ENCODE data around the gene ACSL4. TPM values are rescaled to one million over a fixed set of nuclear protein-coding genes. Genes with fewer than 3 reads are reported as not detected.
"Not testable (repeated sequence)": the region's sequence is repeated elsewhere in the genome, so short reads cannot be mapped to it uniquely, and the experiment has no call there.

The ACSL4 gene
- total and polyA plus RNA-seq, 4 experiments from 2014 or later: 8.0 to 24.3 (median 15.5) TPM

- POLR2A ChIA-PET (ENCODE audit: partially characterized antibody): no interaction called here
- no peaks in the 10 kb centered on the region for H3K36me3 Mint-ChIP-seq
Observed at GRCh38 chrX:109747681-109748080, 14.6 kb upstream of the ACSL4 start.

GRCh38 chrX:109742722-109743121 lies 9.7 kb upstream of the ACSL4 start:
- Mint-ChIP-seq H3K36me3 (no peaks in the 10 kb centered on the region), H3K4me3 (no peak overlapping the region), H3K27me3 (no peaks in the 10 kb centered on the region), H3K4me1 (no peaks in the 10 kb centered on the region), H3K9me3 (no peaks in the 10 kb centered on the region), H3K27ac (no peak overlapping the region)
- H3K4me1 ChIP-seq (ENCODE audit: insufficient read depth, low read length): no peaks in the 10 kb centered on the region
- no peak overlapping the region for H3K27ac ChIP-seq (ENCODE audit: low read depth, low read length)
- ChIA-PET CTCF (ENCODE audit: partially characterized antibody) (no interaction called here), POLR2A (ENCODE audit: partially characterized antibody) (no interaction called here)
- no peak overlapping the region for H3K4me3 ChIP-seq (ENCODE audit: low read length in 2 of 2)
- no peaks in the 10 kb centered on the region for H3K9me3 ChIP-seq (ENCODE audit: control insufficient read depth in 1 of 2, low read length in 2 of 2)
- no peaks in the 10 kb centered on the region for H3K27me3 ChIP-seq (ENCODE audit: insufficient read depth, low read length)
- H3K36me3 ChIP-seq (ENCODE audit: insufficient read depth, low read length): no peaks in the 10 kb centered on the region
- intact Hi-C loops (cut with micrococcal nuclease): no loop called here
- DNase-seq: no peak

More at GRCh38 chrX:109747681-109748080, 14.6 kb upstream of the ACSL4 start:
- H3K4me1 ChIP-seq (ENCODE audit: insufficient read depth, low read length): no peaks in the 10 kb centered on the region
- H3K27ac ChIP-seq (ENCODE audit: low read depth, low read length): no peak overlapping the region
- Mint-ChIP-seq H3K27ac (no peak overlapping the region), H3K27me3 (no peaks in the 10 kb centered on the region), H3K4me1 (no peaks in the 10 kb centered on the region), H3K9me3 (no peaks in the 10 kb centered on the region), H3K4me3 (no peak overlapping the region)
- no peak overlapping the region for H3K4me3 ChIP-seq (ENCODE audit: low read length in 2 of 2)
- H3K36me3 ChIP-seq (ENCODE audit: insufficient read depth, low read length): no peaks in the 10 kb centered on the region
- intact Hi-C loops (cut with micrococcal nuclease): no loop called here
- CTCF ChIA-PET (ENCODE audit: partially characterized antibody): no interaction called here
- no peak for DNase-seq
- H3K9me3 ChIP-seq (ENCODE audit: control insufficient read depth in 1 of 2, low read length in 2 of 2): no peaks in the 10 kb centered on the region
- H3K27me3 ChIP-seq (ENCODE audit: insufficient read depth, low read length): no peaks in the 10 kb centered on the region

GRCh38 chrX:109740896-109741295 lies 7.8 kb upstream of the ACSL4 start:
- H3K9me3 Mint-ChIP-seq; POLR2A ChIA-PET (ENCODE audit: partially characterized antibody); H3K4me1 ChIP-seq (ENCODE audit: insufficient read depth, low read length); H3K27me3 Mint-ChIP-seq; H3K4me1 Mint-ChIP-seq; intact Hi-C loops (cut with micrococcal nuclease); H3K36me3 ChIP-seq (ENCODE audit: insufficient read depth, low read length); H3K9me3 ChIP-seq (ENCODE audit: control insufficient read depth in 1 of 2, low read length in 2 of 2); H3K36me3 Mint-ChIP-seq; H3K4me3 Mint-ChIP-seq; DNase-seq; H3K27me3 ChIP-seq (ENCODE audit: insufficient read depth, low read length); H3K27ac ChIP-seq (ENCODE audit: low read depth, low read length); H3K4me3 ChIP-seq (ENCODE audit: low read length in 2 of 2): not testable (repeated sequence)
- CTCF ChIA-PET (ENCODE audit: partially characterized antibody): interaction anchor here (1.0 kb wide), 1 partner anchor 28 kb away, joined by 4 read pairs; no protein-coding TSS in a partner anchor
- peak overlapping the region in 1 of 7 donors; percentile 41 for H3K27ac Mint-ChIP-seq

DNA sequence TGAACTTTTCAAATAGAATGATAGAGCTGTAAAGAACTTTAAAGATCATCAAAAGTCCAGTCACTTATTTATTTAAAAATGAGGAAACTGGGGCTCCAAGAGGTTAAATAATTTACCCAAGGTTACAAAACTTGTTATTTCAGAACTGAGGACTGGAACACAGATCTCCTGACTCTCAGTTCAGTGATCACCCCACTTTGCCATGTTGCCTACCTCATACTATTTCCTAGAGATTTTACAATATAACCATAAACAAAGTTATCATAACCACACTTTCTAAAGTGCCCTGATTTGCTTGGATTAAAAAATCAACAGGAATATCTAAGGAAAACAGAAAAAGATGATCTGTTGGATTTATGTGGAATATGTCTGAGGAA lies 7.4 kb upstream of the ACSL4 start:
- intact Hi-C loops (cut with micrococcal nuclease): no loop called here
- Histone ChIP-seq H3K36me3 (ENCODE audit: insufficient read depth, low read length) (no peaks in the 10 kb centered on the region), H3K4me3 (ENCODE audit: low read length in 2 of 2) (no peak overlapping the region), H3K4me1 (ENCODE audit: insufficient read depth, low read length) (no peaks in the 10 kb centered on the region), H3K27me3 (ENCODE audit: insufficient read depth, low read length) (no peaks in the 10 kb centered on the region), H3K27ac (ENCODE audit: low read depth, low read length) (no peak overlapping the region), H3K9me3 (ENCODE audit: control insufficient read depth in 1 of 2, low read length in 2 of 2) (no peaks in the 10 kb centered on the region)
- no peak for DNase-seq
- POLR2A ChIA-PET (ENCODE audit: partially characterized antibody): no interaction called here
- H3K9me3 Mint-ChIP-seq: no peaks in the 10 kb centered on the region
- no peaks in the 10 kb centered on the region for H3K27me3 Mint-ChIP-seq
- H3K4me1 Mint-ChIP-seq: no peaks in the 10 kb centered on the region
- no peak overlapping the region for H3K4me3 Mint-ChIP-seq
- no peaks in the 10 kb centered on the region for H3K36me3 Mint-ChIP-seq
- no peak overlapping the region for H3K27ac Mint-ChIP-seq
- CTCF ChIA-PET (ENCODE audit: partially characterized antibody): no interaction called here

- no peaks in the 10 kb centered on the region for H3K9me3 Mint-ChIP-seq
- Histone ChIP-seq H3K9me3 (ENCODE audit: control insufficient read depth in 1 of 2, low read length in 2 of 2) (no peaks in the 10 kb centered on the region), H3K4me1 (ENCODE audit: insufficient read depth, low read length) (no peaks in the 10 kb centered on the region), H3K27ac (ENCODE audit: low read depth, low read length) (no peak overlapping the region), H3K36me3 (ENCODE audit: insufficient read depth, low read length) (no peaks in the 10 kb centered on the region), H3K4me3 (ENCODE audit: low read length in 2 of 2) (no peak overlapping the region), H3K27me3 (ENCODE audit: insufficient read depth, low read length) (no peaks in the 10 kb centered on the region)
- H3K27ac Mint-ChIP-seq: no peak overlapping the region
- no peaks in the 10 kb centered on the region for H3K27me3 Mint-ChIP-seq
- H3K36me3 Mint-ChIP-seq: no peaks in the 10 kb centered on the region
- no peak overlapping the region for H3K4me3 Mint-ChIP-seq
- intact Hi-C loops (cut with micrococcal nuclease): no loop called here
- CTCF ChIA-PET (ENCODE audit: partially characterized antibody): no interaction called here
- H3K4me1 Mint-ChIP-seq: no peaks in the 10 kb centered on the region
- POLR2A ChIA-PET (ENCODE audit: partially characterized antibody): no interaction called here
- DNase-seq: no peak
Observed at GRCh38 chrX:109739625-109740432, 6.8 kb upstream of the ACSL4 start.

GRCh38 chrX:109735202-109735744 lies 2.2 kb upstream of the ACSL4 start:
- ChIA-PET CTCF (ENCODE audit: partially characterized antibody) (interaction anchor here (1.0 to 2.1 kb wide), 4 partner anchors 22 to 411 kb away, joined by 3 to 8 read pairs (median 4); no protein-coding TSS in a partner anchor), POLR2A (ENCODE audit: partially characterized antibody) (no interaction called here)
- H3K9me3 Mint-ChIP-seq: no peaks in the 10 kb centered on the region
- Histone ChIP-seq H3K4me3 (ENCODE audit: low read length in 2 of 2) (no peak overlapping the region), H3K27me3 (ENCODE audit: insufficient read depth, low read length) (no peaks in the 10 kb centered on the region), H3K9me3 (ENCODE audit: control insufficient read depth in 1 of 2, low read length in 2 of 2) (no peaks in the 10 kb centered on the region), H3K36me3 (ENCODE audit: insufficient read depth, low read length) (no peaks in the 10 kb centered on the region), H3K27ac (ENCODE audit: low read depth, low read length) (no peak overlapping the region), H3K4me1 (ENCODE audit: insufficient read depth, low read length) (peaks cover 15% of the 10 kb centered on the region)
- peaks cover 0 to 12% of the 10 kb centered on the region in 2 donors for H3K36me3 Mint-ChIP-seq
- H3K4me1 Mint-ChIP-seq: peaks cover 5 to 23% (median 11%) of the 10 kb centered on the region in 4 donors
- no peak overlapping the region for H3K4me3 Mint-ChIP-seq
- no peaks in the 10 kb centered on the region for H3K27me3 Mint-ChIP-seq
- DNase-seq: no peak
- peak overlapping the region in 2 of 7 donors; percentile 44 to 45 for H3K27ac Mint-ChIP-seq
- intact Hi-C loops (cut with micrococcal nuclease): no loop called here

DNA sequence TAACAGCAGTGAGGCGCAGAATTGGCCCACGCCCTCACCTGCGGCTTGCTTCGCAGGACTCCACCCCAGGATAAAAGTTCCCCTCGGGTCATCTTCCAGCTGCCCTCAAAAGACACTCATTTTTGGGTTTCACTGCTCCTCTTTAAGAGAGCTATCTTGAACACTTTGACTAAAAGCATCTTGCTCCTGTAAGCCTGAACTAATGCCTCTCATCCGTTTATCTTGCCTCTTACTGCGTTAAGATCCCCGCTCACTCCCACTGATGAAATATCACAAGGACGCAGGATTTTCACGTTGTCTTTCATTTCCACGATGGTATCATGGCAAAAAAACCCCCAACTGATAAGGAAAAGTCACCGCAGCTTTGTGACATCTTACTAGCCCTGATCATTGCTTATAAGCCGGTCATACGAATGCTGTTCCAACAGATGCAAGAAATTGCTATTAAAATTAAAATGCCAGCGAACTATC lies 591 bp upstream of the ACSL4 start:
- peak overlapping the region; percentile 49 to 72 for H3K4me3 ChIP-seq (ENCODE audit: low read length in 2 of 2)
- no peaks in the 10 kb centered on the region for H3K27me3 ChIP-seq (ENCODE audit: insufficient read depth, low read length)
- peaks cover 22% of the 10 kb centered on the region for H3K4me1 ChIP-seq (ENCODE audit: insufficient read depth, low read length)
- intact Hi-C loops (cut with micrococcal nuclease): loop anchor here (1.0 to 5.0 kb wide), 2 partner anchors 197 to 269 kb away; partner anchors contain the start of genes NXT2 and TMEM164
- peaks cover 14 to 38% (median 23%) of the 10 kb centered on the region in 4 donors for H3K4me1 Mint-ChIP-seq
- no peaks in the 10 kb centered on the region for H3K27me3 Mint-ChIP-seq
- ChIA-PET POLR2A (ENCODE audit: partially characterized antibody) (interaction anchor here (0.6 to 2.1 kb wide), 3 partner anchors 26 to 585 kb away, joined by 3 to 7 read pairs (median 6); partner anchors contain the start of gene AMMECR1), CTCF (ENCODE audit: partially characterized antibody) (interaction anchor here (1.3 to 2.1 kb wide), 3 partner anchors 21 to 123 kb away, joined by 3 to 8 read pairs (median 5); no protein-coding TSS in a partner anchor)
- H3K27ac Mint-ChIP-seq: peak overlapping the region; percentile 85 to 92 (median 90)
- peak overlapping the region; percentile 88 to 99 (median 91) for H3K4me3 Mint-ChIP-seq
- DNase-seq: no peak
- H3K9me3 ChIP-seq (ENCODE audit: control insufficient read depth in 1 of 2, low read length in 2 of 2): no peaks in the 10 kb centered on the region
- H3K9me3 Mint-ChIP-seq: no peaks in the 10 kb centered on the region
- H3K36me3 Mint-ChIP-seq: peaks cover 0 to 12% of the 10 kb centered on the region in 2 donors
- H3K36me3 ChIP-seq (ENCODE audit: insufficient read depth, low read length): no peaks in the 10 kb centered on the region
- H3K27ac ChIP-seq (ENCODE audit: low read depth, low read length): peak overlapping the region; percentile 66

Data from CD4-positive, alpha-beta memory T cell (primary cell).